ENCODE measurements around the gene HSD3B7.

The HSD3B7 gene

GRCh38 chr16:30982548-30983288, 2.3 kb upstream of the HSD3B7 start:
- DNase-seq (ENCODE audit: low read depth in 1 of 2, low spot score in 1 of 2), result no peak

GRCh38 chr16:30983289-30983889, 1.6 kb upstream of the HSD3B7 start:
- DNase-seq (ENCODE audit: low read depth in 1 of 2, low spot score in 1 of 2), result no peak

GRCh38 chr16:30983898-30984610, 953 bp upstream of the HSD3B7 start:
- no peak for DNase-seq (ENCODE audit: low read depth in 1 of 2, low spot score in 1 of 2)

- no peak for DNase-seq (ENCODE audit: low read depth in 1 of 2, low spot score in 1 of 2)
These were observed 558 bp downstream of the HSD3B7 start for GRCh38 chr16:30985401-30986128.

GRCh38 chr16:30986129-30986991, 1.4 kb downstream of the HSD3B7 start:
- no peak for DNase-seq (ENCODE audit: low read depth in 1 of 2, low spot score in 1 of 2)

GRCh38 chr16:30987581-30988190, 2.7 kb downstream of the HSD3B7 start:
- no peak for DNase-seq (ENCODE audit: low read depth in 1 of 2, low spot score in 1 of 2)

GRCh38 chr16:30989469-30990047, 4.6 kb downstream of the HSD3B7 start:
- DNase-seq (ENCODE audit: low read depth in 1 of 2, low spot score in 1 of 2), result no peak

GRCh38 chr16:30990105-30990504, 5.1 kb downstream of the HSD3B7 start:
- DNase-seq (ENCODE audit: low read depth in 1 of 2, low spot score in 1 of 2), result no peak

- no peak for DNase-seq (ENCODE audit: low read depth in 1 of 2, low spot score in 1 of 2)
These were observed 6.0 kb downstream of the HSD3B7 start for GRCh38 chr16:30991052-30991451.

GRCh38 chr16:30992276-30992780, 7.3 kb downstream of the HSD3B7 start:
- no peak for DNase-seq (ENCODE audit: low read depth in 1 of 2, low spot score in 1 of 2)

- DNase-seq (ENCODE audit: low read depth in 1 of 2, low spot score in 1 of 2), result no peak
These were observed 8.2 kb downstream of the HSD3B7 start for GRCh38 chr16:30992931-30993816.

- no peak for DNase-seq (ENCODE audit: low read depth in 1 of 2, low spot score in 1 of 2)
These were observed 10.9 kb downstream of the HSD3B7 start for GRCh38 chr16:30995927-30996323.

- DNase-seq (ENCODE audit: low read depth in 1 of 2, low spot score in 1 of 2), result no peak
These were observed 11.4 kb downstream of the HSD3B7 start for GRCh38 chr16:30996324-30996984.

GRCh38 chr16:30996985-30997724, 12.1 kb downstream of the HSD3B7 start:
- peak; percentile 72 to 73 for DNase-seq (ENCODE audit: low read depth in 1 of 2, low spot score in 1 of 2)

GRCh38 chr16:30997725-30998711, 13.0 kb downstream of the HSD3B7 start:
- DNase-seq (ENCODE audit: low read depth in 1 of 2, low spot score in 1 of 2), result no peak
